Stomach smooth muscle (tissue), 2 donors: ENCODE measurements around the gene SH3RF3.

ENCODE experiments used
- H3K27ac ChIP-seq: one replicate; pipeline ENCODE4 v1.7.0; 2013; ENCODE audit warnings: mild to moderate bottlenecking, low read length, inconsistent platforms
- H3K27me3 ChIP-seq, 2 donors: one replicate each; pipeline ENCODE4 v1.7.0; 2013; ENCODE audit warnings: low read length in 2 of 2; ENCODE audit not compliant: insufficient read depth in 2 of 2, control insufficient read depth in 1 of 2
- H3K36me3 ChIP-seq, 2 donors: one replicate each; pipeline ENCODE4 v1.7.0; 2013; ENCODE audit warnings: low read length in 2 of 2; ENCODE audit not compliant: control insufficient read depth in 2 of 2, insufficient read depth in 2 of 2
- H3K4me1 ChIP-seq: one replicate; pipeline ENCODE4 v1.7.0; 2013; ENCODE audit warnings: low read length; ENCODE audit not compliant: control insufficient read depth, insufficient read depth
- H3K4me3 ChIP-seq, 2 donors: one replicate each; pipeline ENCODE4 v1.7.0; 2013; ENCODE audit warnings: low read length in 2 of 2
- H3K9ac ChIP-seq, 2 donors: one replicate each; pipeline ENCODE4 v1.7.0; 2013; ENCODE audit warnings: low read length in 2 of 2, mild to moderate bottlenecking in 1 of 2
- H3K9me3 ChIP-seq, 2 donors: one replicate each; pipeline ENCODE4 v1.7.0; 2013; ENCODE audit warnings: low read length in 2 of 2; ENCODE audit not compliant: control insufficient read depth in 2 of 2
- donor health status: healthy.
- donor health status: Pancreatic carcinoma.

Gene SH3RF3

DNA sequence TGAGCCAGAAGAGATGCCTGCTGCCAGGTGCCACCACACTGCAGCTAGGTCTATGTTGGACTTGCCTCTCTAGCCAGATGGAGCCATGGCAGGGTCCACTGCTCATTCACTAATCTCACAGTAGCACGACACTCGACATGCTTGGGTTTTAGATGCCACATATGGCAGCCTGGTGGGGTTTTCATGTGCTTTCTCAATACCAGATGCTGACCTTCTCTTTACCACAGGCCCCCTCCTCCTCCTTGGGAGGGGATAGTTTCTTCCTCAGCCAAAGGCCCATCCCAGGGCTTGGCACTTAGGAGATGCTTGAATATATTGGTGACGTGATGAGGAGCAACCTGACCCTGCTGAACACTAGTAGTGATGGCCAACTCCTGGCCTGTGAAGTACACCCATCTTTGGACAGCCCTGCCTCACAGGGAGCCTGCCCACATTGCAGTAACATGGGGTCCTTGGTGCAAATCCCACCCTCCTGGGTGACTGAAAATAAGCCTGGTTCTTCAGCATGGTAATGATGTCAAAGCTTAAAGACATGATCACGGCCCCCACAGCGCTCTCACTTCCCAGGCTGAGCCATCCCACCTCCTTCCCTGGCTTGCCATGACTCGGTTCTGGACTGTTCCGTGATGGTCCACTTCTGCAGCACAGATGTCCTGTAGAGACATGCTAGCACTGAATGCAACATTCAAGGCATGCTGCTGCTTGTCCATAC is 227.5 kb downstream of the SH3RF3 start:
- Histone ChIP-seq H3K27me3 (no peaks in the 10 kb centered on the region), H3K4me3 (no peak overlapping the region), H3K4me1 (peaks cover 2% of the 10 kb centered on the region), H3K27ac (no peak overlapping the region), H3K9ac (no peak overlapping the region), H3K9me3 (peaks cover 2 to 16% of the 10 kb centered on the region in 2 donors), H3K36me3 (no peaks in the 10 kb centered on the region)

DNA sequence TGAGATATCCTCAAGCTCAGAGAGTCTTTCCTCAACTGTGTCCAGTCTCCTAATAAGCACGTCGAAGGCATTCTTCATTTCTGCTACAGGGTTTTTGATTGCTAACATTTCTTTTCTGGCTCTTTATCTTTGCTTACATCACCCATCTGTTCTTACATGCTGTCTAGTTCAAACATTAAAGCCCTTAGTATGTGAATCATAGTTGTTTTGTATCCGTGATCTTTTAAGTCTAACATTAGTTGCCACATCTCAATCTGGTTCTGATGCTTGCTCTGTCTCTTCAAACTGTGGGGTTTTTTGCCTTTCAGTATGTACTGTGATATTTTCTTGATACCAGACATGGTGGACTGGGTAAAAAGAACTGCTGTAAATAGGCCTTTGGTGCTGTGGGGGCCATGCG is 235.2 kb downstream of the SH3RF3 start:
- Histone ChIP-seq H3K9ac (no peak overlapping the region), H3K4me3 (no peak overlapping the region), H3K36me3 (no peaks in the 10 kb centered on the region), H3K27me3 (no peaks in the 10 kb centered on the region), H3K9me3 (peaks cover 0 to 3% of the 10 kb centered on the region in 2 donors), H3K27ac (no peak overlapping the region), H3K4me1 (no peaks in the 10 kb centered on the region)

DNA sequence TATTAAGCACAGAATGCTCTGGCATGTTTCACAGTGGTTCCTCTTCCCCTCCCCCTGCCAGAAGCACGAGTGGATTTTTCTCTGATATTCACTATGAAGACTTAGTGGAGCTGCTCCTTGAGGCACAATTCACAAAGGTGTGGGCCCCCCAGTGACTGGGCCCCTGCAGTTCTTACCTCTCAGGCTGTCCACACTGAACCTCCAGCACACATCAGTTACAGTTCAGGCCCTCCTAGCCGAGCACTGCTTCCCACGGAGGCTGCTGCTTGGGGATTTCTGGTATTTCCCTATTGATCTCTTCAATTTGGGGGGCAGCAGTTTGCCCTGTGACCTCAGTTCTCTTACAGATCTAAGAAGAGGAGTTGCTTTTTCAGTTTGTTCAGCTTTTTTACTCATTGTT is 236.1 kb downstream of the SH3RF3 start:
- Histone ChIP-seq H3K4me1 (no peaks in the 10 kb centered on the region), H3K9me3 (peaks cover 0 to 3% of the 10 kb centered on the region in 2 donors), H3K27ac (no peak overlapping the region), H3K4me3 (no peak overlapping the region), H3K9ac (no peak overlapping the region), H3K27me3 (no peaks in the 10 kb centered on the region), H3K36me3 (no peaks in the 10 kb centered on the region)

DNA sequence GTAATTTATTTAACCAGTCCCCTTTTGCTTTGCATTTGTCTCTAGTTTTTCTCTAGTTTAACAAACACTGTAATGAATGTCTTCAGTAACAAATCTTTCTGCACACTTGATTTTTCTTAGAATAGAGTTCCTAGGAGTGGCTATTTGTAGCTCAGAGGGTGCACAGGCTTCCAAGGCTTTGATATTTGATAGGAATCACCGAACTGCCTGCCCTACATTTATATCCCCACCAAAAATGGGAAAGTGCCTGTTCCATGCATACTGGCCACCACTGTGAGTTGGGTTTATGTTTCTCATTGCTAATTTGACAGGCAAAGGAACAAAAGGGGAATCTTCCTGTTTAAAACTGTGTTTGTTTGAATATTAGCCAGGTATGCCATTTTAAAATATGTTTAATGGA is 238.7 kb downstream of the SH3RF3 start:
- H3K9me3 ChIP-seq = no peaks in the 10 kb centered on the region
- no peak overlapping the region for H3K27ac ChIP-seq
- no peak overlapping the region for H3K9ac ChIP-seq
- H3K4me3 ChIP-seq = no peak overlapping the region
- H3K4me1 ChIP-seq = no peaks in the 10 kb centered on the region
- H3K27me3 ChIP-seq = no peaks in the 10 kb centered on the region
- H3K36me3 ChIP-seq = peaks cover 0 to 7% of the 10 kb centered on the region in 2 donors

DNA sequence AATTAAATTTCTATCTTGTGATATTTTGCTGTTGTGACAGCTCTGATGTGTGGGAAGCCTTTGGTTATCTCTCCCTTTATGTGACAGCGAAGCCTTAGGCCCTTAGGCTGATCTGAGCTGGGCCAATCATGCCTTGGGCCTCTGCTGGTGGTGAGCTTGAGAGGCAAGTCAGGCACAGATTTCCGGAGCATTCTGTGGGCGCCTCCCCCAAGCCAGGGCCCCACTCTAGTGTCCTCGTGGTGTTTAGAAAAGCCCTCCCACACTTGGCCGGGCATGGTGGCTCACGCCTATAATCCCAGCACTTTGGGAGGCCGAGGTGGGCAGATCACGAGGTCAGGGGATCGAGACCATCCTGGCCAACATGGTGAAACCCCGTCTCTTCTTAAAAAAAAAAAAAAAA is 239.8 kb downstream of the SH3RF3 start:
- no peak overlapping the region for H3K9ac ChIP-seq
- no peak overlapping the region for H3K27ac ChIP-seq
- H3K27me3 ChIP-seq = no peaks in the 10 kb centered on the region
- H3K9me3 ChIP-seq = no peaks in the 10 kb centered on the region
- H3K4me3 ChIP-seq = no peak overlapping the region
- peaks cover 0 to 7% of the 10 kb centered on the region in 2 donors for H3K36me3 ChIP-seq
- H3K4me1 ChIP-seq = no peaks in the 10 kb centered on the region

DNA sequence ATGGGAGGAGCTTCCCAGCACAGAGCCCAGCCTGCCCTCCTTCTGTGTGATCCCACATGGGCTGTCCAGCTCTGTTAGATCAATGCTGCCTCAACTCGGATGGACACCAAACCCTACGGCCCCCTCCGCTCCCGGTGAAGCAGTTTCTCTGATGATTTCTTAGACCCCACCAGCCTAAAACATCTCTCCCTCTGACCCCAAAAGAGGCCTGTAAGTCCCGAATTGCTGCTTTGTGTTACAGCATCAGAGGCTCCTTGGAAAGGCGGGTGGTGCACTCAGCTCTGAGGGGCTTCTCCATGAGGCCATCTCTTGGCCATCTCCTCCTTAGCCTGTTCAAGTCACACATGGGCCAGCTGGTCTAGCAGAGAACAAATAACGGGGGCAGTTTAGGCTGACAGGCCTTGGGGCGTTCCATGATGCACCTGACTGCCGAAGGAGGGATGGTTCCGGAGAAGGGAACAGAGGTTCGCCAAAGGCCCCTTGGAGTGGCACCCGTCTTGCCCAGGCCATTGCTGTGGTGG is 240.7 kb downstream of the SH3RF3 start:
- H3K27me3 ChIP-seq = no peaks in the 10 kb centered on the region
- no peaks in the 10 kb centered on the region for H3K4me1 ChIP-seq
- peaks cover 0 to 7% of the 10 kb centered on the region in 2 donors for H3K36me3 ChIP-seq

DNA sequence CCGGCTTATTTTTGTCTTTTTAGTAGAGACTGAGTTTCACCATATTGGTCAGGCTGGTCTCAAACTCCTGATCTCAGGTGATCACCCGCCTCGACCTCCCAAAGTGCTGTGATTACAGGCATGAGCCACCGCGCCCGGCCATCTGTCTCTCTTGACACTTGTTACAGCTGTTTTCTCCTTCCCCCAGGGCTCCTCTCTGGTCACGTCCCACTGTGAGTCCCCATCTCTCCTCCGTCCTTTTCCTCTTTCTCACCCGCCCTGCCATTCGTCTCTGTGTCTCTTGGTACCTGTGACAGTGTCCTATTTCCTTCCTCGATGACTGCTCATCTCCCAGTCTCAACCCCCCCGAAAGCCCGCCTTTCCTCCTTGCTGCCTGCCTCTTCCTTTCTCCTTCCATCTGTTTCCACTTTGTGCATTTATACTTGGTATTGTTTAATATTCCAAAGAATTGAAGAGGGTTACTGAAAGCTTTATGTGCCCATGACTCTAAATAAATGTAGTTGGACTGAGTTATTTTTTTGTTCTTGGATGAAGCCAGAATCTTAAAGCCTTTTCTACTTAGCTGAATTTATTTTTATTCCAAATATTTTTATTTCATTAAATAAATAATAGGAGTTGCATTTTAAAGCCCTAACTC is 241.5 kb downstream of the SH3RF3 start:
- H3K9ac ChIP-seq = no peak overlapping the region
- no peak overlapping the region for H3K27ac ChIP-seq
- H3K4me1 ChIP-seq = no peaks in the 10 kb centered on the region
- no peak overlapping the region for H3K4me3 ChIP-seq
- peaks cover 0 to 8% of the 10 kb centered on the region in 2 donors for H3K36me3 ChIP-seq
- H3K27me3 ChIP-seq = no peaks in the 10 kb centered on the region
- no peaks in the 10 kb centered on the region for H3K9me3 ChIP-seq

More for the DNA sequence above, 240.7 kb downstream of the SH3RF3 start:
- Histone ChIP-seq H3K27ac (no peak overlapping the region), H3K9me3 (no peaks in the 10 kb centered on the region), H3K9ac (no peak overlapping the region), H3K4me3 (no peak overlapping the region)

DNA sequence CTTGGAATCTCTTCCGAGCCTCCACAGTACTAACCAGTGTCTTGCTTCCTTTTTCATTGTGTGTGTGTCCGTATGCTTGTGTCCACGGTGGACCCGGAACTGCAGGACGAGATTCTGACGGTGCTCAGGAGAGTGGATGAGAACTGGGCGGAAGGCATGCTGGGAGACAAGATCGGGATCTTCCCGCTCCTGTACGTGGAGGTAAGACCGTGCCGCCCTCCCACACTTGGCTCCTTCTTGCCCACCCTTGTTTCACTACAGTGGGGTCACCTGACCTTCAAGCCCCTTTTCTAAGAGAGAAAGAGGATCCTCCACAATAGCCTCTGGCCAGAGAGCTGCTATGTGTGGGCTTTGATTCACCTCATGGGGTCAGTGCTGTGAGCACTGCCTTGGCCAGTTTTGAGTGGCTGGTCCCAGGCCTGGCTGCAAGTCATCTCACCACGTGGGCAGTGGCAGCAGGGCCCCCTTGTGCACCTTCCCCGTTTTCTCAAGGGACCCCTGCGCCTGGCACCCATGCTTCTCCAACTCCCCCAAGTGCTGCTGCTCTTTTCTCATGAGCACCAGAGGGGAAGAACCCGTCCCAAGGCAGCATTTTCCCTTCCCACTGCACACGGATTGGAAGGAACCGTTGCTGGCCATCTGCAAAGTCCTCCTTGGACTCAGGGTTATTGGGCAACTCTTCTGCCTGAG is 242.6 kb downstream of the SH3RF3 start:
- Histone ChIP-seq H3K9ac (no peak overlapping the region), H3K27ac (no peak overlapping the region), H3K4me1 (no peaks in the 10 kb centered on the region), H3K4me3 (no peak overlapping the region), H3K27me3 (no peaks in the 10 kb centered on the region), H3K36me3 (peaks cover 0 to 8% of the 10 kb centered on the region in 2 donors), H3K9me3 (no peaks in the 10 kb centered on the region)

DNA sequence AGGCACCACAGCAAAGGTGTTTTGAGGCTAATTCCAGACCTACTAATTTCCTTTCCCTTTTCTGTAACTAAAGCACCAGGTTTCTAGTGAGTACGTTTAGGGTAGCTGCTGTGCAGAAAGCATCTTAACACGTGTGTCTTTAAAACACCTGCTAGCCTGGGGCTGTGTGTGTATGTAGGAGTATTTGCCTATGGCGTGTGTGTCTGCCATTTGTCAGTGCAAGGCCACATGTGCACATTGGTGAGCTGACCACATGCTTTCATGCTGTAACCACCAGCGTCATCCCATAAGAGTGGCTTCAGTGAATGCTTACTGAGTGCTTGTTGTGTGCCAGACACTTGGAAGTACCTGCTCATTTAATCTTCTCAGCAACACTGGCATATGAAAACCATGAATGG is 243.2 kb downstream of the SH3RF3 start:
- no peak overlapping the region for H3K27ac ChIP-seq
- no peak overlapping the region for H3K4me3 ChIP-seq
- H3K36me3 ChIP-seq = peaks cover 0 to 8% of the 10 kb centered on the region in 2 donors
- H3K27me3 ChIP-seq = no peaks in the 10 kb centered on the region
- H3K4me1 ChIP-seq = no peaks in the 10 kb centered on the region
- H3K9ac ChIP-seq = no peak overlapping the region
- no peaks in the 10 kb centered on the region for H3K9me3 ChIP-seq

DNA sequence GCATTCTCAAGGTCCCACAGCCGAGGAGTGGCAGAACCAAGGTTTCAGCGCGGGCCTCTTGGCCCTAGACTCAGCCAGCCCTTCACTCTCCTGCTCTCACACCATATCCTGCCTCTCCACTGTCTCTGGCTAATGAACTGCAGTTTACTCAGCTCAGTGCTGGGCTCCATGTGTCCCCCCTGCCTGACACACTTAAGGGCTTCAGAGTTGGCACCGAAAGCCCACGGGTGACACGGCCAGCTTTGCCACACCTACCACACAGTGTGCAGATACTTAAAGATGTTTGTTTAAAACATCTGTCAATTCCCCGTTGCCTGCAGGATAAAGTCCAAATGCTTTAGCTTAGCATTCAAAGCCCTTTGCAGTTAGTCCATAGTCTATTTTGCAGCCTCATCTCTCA is 243.6 kb downstream of the SH3RF3 start:
- Histone ChIP-seq H3K9ac (no peak overlapping the region), H3K9me3 (no peaks in the 10 kb centered on the region), H3K4me1 (no peaks in the 10 kb centered on the region), H3K36me3 (peaks cover 0 to 8% of the 10 kb centered on the region in 2 donors), H3K27me3 (no peaks in the 10 kb centered on the region), H3K4me3 (no peak overlapping the region), H3K27ac (no peak overlapping the region)
